Caco-2 (cell line): ENCODE measurements around the gene TFF3. TPM values are rescaled to one million over a fixed set of nuclear protein-coding genes. Genes with fewer than 3 reads are reported as not detected.

Experiments
- BruUV-seq: library from RNA; stranded (reverse); fragments of 400-500 nt; replicated peaks from 2 replicates; lab custom pipeline; 2021; lab: Mats Ljungman, UMichigan
- CTCF ChIA-PET: fragments of 300-600 bp; sonication (Branson Sonifier 250); formaldehyde crosslinking; loops from one replicate; lab custom pipeline; 2022; ENCODE audit warnings: antibody characterized with exemption; lab: Charles Lee
- POLR2A ChIA-PET: fragments of 300-600 bp; sonication (Branson Sonifier 250); formaldehyde crosslinking; loops from one replicate; lab custom pipeline; 2022; ENCODE audit warnings: antibody characterized with exemption; lab: Charles Lee
- DNase-seq, 2 experiments: peaks; one replicate each; pipeline versions ENCODE4 v3.0.0 to v3.0.0-alpha.2; 2020 to 2022
- H3K27me3 ChIP-seq: replicated peaks from 2 replicates; pipeline ENCODE4 v1.6.0; 2011; ENCODE audit warnings: low read length; ENCODE audit not compliant: control insufficient read depth, insufficient read depth
- H3K36me3 ChIP-seq: 2 replicates; pipeline ENCODE4 v1.5.1; 2011; ENCODE audit warnings: low read length; ENCODE audit not compliant: control insufficient read depth, insufficient read depth
- H3K4me1 ChIP-seq: fragments of 250-450 bp; sonication (Bioruptor Pico); 2 replicates; pipeline ENCODE4 v1.5.1; 2020; ENCODE audit warnings: mild to moderate bottlenecking
- H3K4me3 ChIP-seq: 2 replicates; pipeline ENCODE4 v1.5.1; 2011; ENCODE audit warnings: low read depth, mild to moderate bottlenecking, control low read depth, low read length
- H3K9me3 ChIP-seq: fragments of 250-450 bp; sonication (Bioruptor Pico); 2 replicates; pipeline ENCODE4 v1.5.1; 2020; ENCODE audit warnings: mild to moderate bottlenecking, moderate library complexity
- H3K27ac Mint-ChIP-seq: one replicate; pipeline ENCODE4 v1.8.0; 2022; ENCODE audit warnings: mixed read lengths; ENCODE audit not compliant: unreplicated experiment
- H3K27me3 Mint-ChIP-seq: one replicate; pipeline ENCODE4 v1.8.0; 2022; ENCODE audit warnings: mixed read lengths; ENCODE audit not compliant: insufficient read depth, unreplicated experiment
- H3K36me3 Mint-ChIP-seq: one replicate; pipeline ENCODE4 v1.8.0; 2022; ENCODE audit warnings: mild to moderate bottlenecking, mixed read lengths; ENCODE audit not compliant: insufficient read depth, unreplicated experiment
- H3K4me1 Mint-ChIP-seq: one replicate; pipeline ENCODE4 v1.8.0; 2022; ENCODE audit warnings: low read depth, mixed read lengths; ENCODE audit not compliant: unreplicated experiment
- H3K4me3 Mint-ChIP-seq: one replicate; pipeline ENCODE4 v1.8.0; 2022; ENCODE audit warnings: mild to moderate bottlenecking, moderate library complexity, mixed read lengths; ENCODE audit not compliant: unreplicated experiment
- H3K9me3 Mint-ChIP-seq: one replicate; pipeline ENCODE4 v1.8.0; 2022; ENCODE audit warnings: mixed read lengths; ENCODE audit not compliant: unreplicated experiment
- intact Hi-C: fragments of 100-400 bp; cut with micrococcal nuclease; formaldehyde crosslinking; loops from one replicate; pipeline ENCODE4 v1.10.0; 2022; ENCODE audit not compliant: unreplicated experiment
- total RNA-seq: library from RNA; stranded (reverse); gene quantifications from 2 replicates; pipeline ENCODE4 v1.2.3, GENCODE V29; 2022
- TF ChIP-seq, protein P1 (sequence below), 2 experiments: fragments of 200-600 bp in 1 of 2; IDR thresholded peaks; 1 replicate in 1 of 2; 2 replicates in 1 of 2; pipeline versions ENCODE4 v1.5.1 to v1.8.0; 2011 to 2022; ENCODE audit warnings: antibody characterized with exemption in 1 of 2, control low read depth in 1 of 2, inconsistent platforms in 1 of 2, low read depth in 1 of 2, low read length in 1 of 2, mild to moderate bottlenecking in 1 of 2, moderate library complexity in 1 of 2; ENCODE audit not compliant: insufficient read depth in 1 of 2, severe bottlenecking in 1 of 2, unreplicated experiment in 1 of 2

The TFF3 gene
- total RNA-seq, 1 experiment from 2014 or later, result 65.8 TPM

GRCh38 chr21:42300956-42301355, 14.3 kb downstream of the TFF3 start:
- TF ChIP-seq, protein P1, sequence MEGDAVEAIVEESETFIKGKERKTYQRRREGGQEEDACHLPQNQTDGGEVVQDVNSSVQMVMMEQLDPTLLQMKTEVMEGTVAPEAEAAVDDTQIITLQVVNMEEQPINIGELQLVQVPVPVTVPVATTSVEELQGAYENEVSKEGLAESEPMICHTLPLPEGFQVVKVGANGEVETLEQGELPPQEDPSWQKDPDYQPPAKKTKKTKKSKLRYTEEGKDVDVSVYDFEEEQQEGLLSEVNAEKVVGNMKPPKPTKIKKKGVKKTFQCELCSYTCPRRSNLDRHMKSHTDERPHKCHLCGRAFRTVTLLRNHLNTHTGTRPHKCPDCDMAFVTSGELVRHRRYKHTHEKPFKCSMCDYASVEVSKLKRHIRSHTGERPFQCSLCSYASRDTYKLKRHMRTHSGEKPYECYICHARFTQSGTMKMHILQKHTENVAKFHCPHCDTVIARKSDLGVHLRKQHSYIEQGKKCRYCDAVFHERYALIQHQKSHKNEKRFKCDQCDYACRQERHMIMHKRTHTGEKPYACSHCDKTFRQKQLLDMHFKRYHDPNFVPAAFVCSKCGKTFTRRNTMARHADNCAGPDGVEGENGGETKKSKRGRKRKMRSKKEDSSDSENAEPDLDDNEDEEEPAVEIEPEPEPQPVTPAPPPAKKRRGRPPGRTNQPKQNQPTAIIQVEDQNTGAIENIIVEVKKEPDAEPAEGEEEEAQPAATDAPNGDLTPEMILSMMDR (IDR thresholded peaks at IDR 0.05; ENCODE audit: insufficient read depth in 1 of 2, low read depth in 1 of 2, low read length in 1 of 2, severe bottlenecking in 1 of 2, unreplicated experiment in 1 of 2), result no peak
- no peaks in the 10 kb centered on the region for H3K9me3 Mint-ChIP-seq

GRCh38 chr21:42300045-42300583, 15.1 kb downstream of the TFF3 start:
- POLR2A ChIA-PET, result no interaction called here
- H3K9me3 ChIP-seq, result no peaks in the 10 kb centered on the region
- TF ChIP-seq, protein P1 (IDR thresholded peaks at IDR 0.05; ENCODE audit: insufficient read depth in 1 of 2, low read depth in 1 of 2, low read length in 1 of 2, severe bottlenecking in 1 of 2, unreplicated experiment in 1 of 2), result no peak
- no peaks in the 10 kb centered on the region for H3K4me1 Mint-ChIP-seq
- no peaks in the 10 kb centered on the region for H3K27me3 ChIP-seq
- intact Hi-C loops, result no loop called here
- H3K4me1 ChIP-seq, result no peaks in the 10 kb centered on the region
- no peaks in the 10 kb centered on the region for H3K36me3 Mint-ChIP-seq
- CTCF ChIA-PET, result no interaction called here
- no peak for DNase-seq
- H3K9me3 Mint-ChIP-seq, result no peaks in the 10 kb centered on the region
- H3K27me3 Mint-ChIP-seq, result peaks cover 3% of the 10 kb centered on the region
- H3K27ac Mint-ChIP-seq, result no peak overlapping the region
- no TSS peak for BruUV-seq
- no peak overlapping the region for H3K4me3 Mint-ChIP-seq
- H3K4me3 ChIP-seq, result no peak overlapping the region
- H3K36me3 ChIP-seq, result no peaks in the 10 kb centered on the region

More at GRCh38 chr21:42300956-42301355, 14.3 kb downstream of the TFF3 start:
- H3K27ac Mint-ChIP-seq, result no peak overlapping the region
- POLR2A ChIA-PET, result no interaction called here
- no peak for DNase-seq
- no TSS peak for BruUV-seq
- no peaks in the 10 kb centered on the region for H3K4me1 Mint-ChIP-seq
- H3K4me3 Mint-ChIP-seq, result no peak overlapping the region
- CTCF ChIA-PET, result no interaction called here
- Histone ChIP-seq H3K27me3 (no peaks in the 10 kb centered on the region), H3K4me3 (no peak overlapping the region), H3K9me3 (no peaks in the 10 kb centered on the region), H3K4me1 (no peaks in the 10 kb centered on the region), H3K36me3 (no peaks in the 10 kb centered on the region)
- no peaks in the 10 kb centered on the region for H3K36me3 Mint-ChIP-seq
- H3K27me3 Mint-ChIP-seq, result no peaks in the 10 kb centered on the region
- intact Hi-C loops, result no loop called here

DNA sequence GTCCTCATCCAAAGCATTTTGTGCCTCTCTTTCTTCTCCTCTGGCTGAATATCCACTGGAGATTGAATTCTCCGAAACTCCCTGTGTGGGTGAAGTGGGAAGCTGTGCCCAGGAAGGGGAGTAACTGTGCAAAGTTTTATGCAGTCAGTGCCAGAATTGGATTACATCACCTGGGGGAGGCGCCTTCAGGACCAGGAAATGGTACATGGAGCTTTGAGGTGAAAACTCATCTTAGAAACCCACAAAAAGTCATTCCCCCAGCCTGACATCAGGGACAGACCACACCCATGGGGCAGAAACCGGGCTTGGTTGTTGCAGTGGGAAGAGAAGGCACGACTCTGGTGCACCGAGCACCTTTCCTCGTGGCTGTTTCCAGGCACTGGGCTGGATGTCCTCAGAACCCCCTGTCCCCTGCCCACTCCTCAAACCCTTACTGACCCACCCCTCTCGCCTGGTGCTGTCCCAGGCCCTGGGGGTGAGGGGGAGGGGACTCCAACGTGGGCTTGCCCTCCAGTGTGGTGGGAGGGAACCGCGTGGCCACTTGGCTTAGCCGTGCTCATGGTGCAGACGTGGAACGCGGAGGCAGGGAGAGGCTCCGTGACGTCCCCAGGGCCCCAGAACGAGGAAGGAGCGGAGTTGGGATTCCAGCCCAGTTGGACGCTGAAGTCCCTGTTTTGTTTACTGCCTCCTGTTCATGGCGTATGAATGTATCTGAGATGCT, 15.7 kb downstream of the TFF3 start:
- peaks cover 3% of the 10 kb centered on the region for H3K27me3 Mint-ChIP-seq
- H3K4me1 Mint-ChIP-seq, result no peaks in the 10 kb centered on the region
- TF ChIP-seq, protein P1 (IDR thresholded peaks at IDR 0.05; ENCODE audit: insufficient read depth in 1 of 2, low read depth in 1 of 2, low read length in 1 of 2, severe bottlenecking in 1 of 2, unreplicated experiment in 1 of 2), result no peak
- POLR2A ChIA-PET, result no interaction called here
- Histone ChIP-seq H3K4me1 (no peaks in the 10 kb centered on the region), H3K9me3 (no peaks in the 10 kb centered on the region), H3K4me3 (no peak overlapping the region), H3K27me3 (no peaks in the 10 kb centered on the region), H3K36me3 (no peaks in the 10 kb centered on the region)
- H3K27ac Mint-ChIP-seq, result no peak overlapping the region
- DNase-seq, result no peak
- CTCF ChIA-PET, result no interaction called here
- no TSS peak for BruUV-seq
- intact Hi-C loops, result no loop called here
- no peaks in the 10 kb centered on the region for H3K36me3 Mint-ChIP-seq
- no peaks in the 10 kb centered on the region for H3K9me3 Mint-ChIP-seq
- no peak overlapping the region for H3K4me3 Mint-ChIP-seq
